ENCODE measurements around the gene RAD51B.

The RAD51B gene

GRCh38 chr14:68154275-68154674 is 334.7 kb downstream of the RAD51B start:
- no peak for DNase-seq

- no peak for DNase-seq
These were observed 338.4 kb downstream of the RAD51B start for GRCh38 chr14:68157971-68158371.

GRCh38 chr14:68158640-68159039 is 339.1 kb downstream of the RAD51B start:
- no peak for DNase-seq

GRCh38 chr14:68159701-68160633 is 340.4 kb downstream of the RAD51B start:
- no peak for DNase-seq

- no peak for DNase-seq
These were observed 341.4 kb downstream of the RAD51B start for GRCh38 chr14:68160779-68161546.

- no peak for DNase-seq
These were observed 343.3 kb downstream of the RAD51B start for GRCh38 chr14:68162887-68163286.

- DNase-seq = no peak
These were observed 345.1 kb downstream of the RAD51B start for GRCh38 chr14:68164711-68165113.

GRCh38 chr14:68165274-68165843 is 345.8 kb downstream of the RAD51B start:
- no peak for DNase-seq

- DNase-seq = no peak
These were observed 347.3 kb downstream of the RAD51B start for GRCh38 chr14:68166731-68167382.

GRCh38 chr14:68167383-68168087 is 348.0 kb downstream of the RAD51B start:
- no peak for DNase-seq

GRCh38 chr14:68168460-68169109 is 349.0 kb downstream of the RAD51B start:
- DNase-seq = no peak

- DNase-seq = no peak
These were observed 352.6 kb downstream of the RAD51B start for GRCh38 chr14:68172216-68172615.

- no peak for DNase-seq
These were observed 353.0 kb downstream of the RAD51B start for GRCh38 chr14:68172627-68173026.

GRCh38 chr14:68173227-68173972 is 353.8 kb downstream of the RAD51B start:
- no peak for DNase-seq

GRCh38 chr14:68174446-68174845 is 354.9 kb downstream of the RAD51B start:
- DNase-seq = no peak

- no peak for DNase-seq
These were observed 357.1 kb downstream of the RAD51B start for GRCh38 chr14:68176687-68177086.

- no peak for DNase-seq
These were observed 358.1 kb downstream of the RAD51B start for GRCh38 chr14:68177728-68178127.

GRCh38 chr14:68178282-68178681 is 358.7 kb downstream of the RAD51B start:
- no peak for DNase-seq

GRCh38 chr14:68181519-68182326 is 362.1 kb downstream of the RAD51B start:
- no peak for DNase-seq

GRCh38 chr14:68182492-68182891 is 362.9 kb downstream of the RAD51B start:
- DNase-seq = peak; percentile 7

Data from CD4-positive, alpha-beta T cell treated with Interleukin-21 for 1 hour (primary cell).